ENCODE measurements around the gene PSKH1.
"Not testable (repeated sequence)": the region's sequence is repeated elsewhere in the genome, so short reads cannot be mapped to it uniquely, and the experiment has no call there.

PSKH1 gene

GRCh38 chr16:67892375-67892774 lies 679 bp upstream of the PSKH1 start:
- no peak for FAIRE-seq

- no peak for FAIRE-seq
Measured at GRCh38 chr16:67893743-67894399, 817 bp downstream of the PSKH1 start.

- no peak for FAIRE-seq
Measured at GRCh38 chr16:67897231-67897630, 4.2 kb downstream of the PSKH1 start.

GRCh38 chr16:67901734-67902133 lies 8.7 kb downstream of the PSKH1 start:
- no peak for FAIRE-seq

GRCh38 chr16:67902831-67903230 lies 9.8 kb downstream of the PSKH1 start:
- no peak for FAIRE-seq

GRCh38 chr16:67907397-67908180 lies 14.5 kb downstream of the PSKH1 start:
- FAIRE-seq = no peak

- no peak for FAIRE-seq
Measured at GRCh38 chr16:67909056-67909742, 16.1 kb downstream of the PSKH1 start.

GRCh38 chr16:67910158-67910557 lies 17.1 kb downstream of the PSKH1 start:
- no peak for FAIRE-seq

- FAIRE-seq = no peak
Measured at GRCh38 chr16:67914758-67915495, 21.9 kb downstream of the PSKH1 start.

- not testable (repeated sequence) for FAIRE-seq
Measured at GRCh38 chr16:67915496-67915769, 22.4 kb downstream of the PSKH1 start.

GRCh38 chr16:67915831-67916723 lies 23.0 kb downstream of the PSKH1 start:
- no peak for FAIRE-seq

GRCh38 chr16:67917140-67917851 lies 24.2 kb downstream of the PSKH1 start:
- no peak for FAIRE-seq

- no peak for FAIRE-seq
Measured at GRCh38 chr16:67917852-67918236, 24.8 kb downstream of the PSKH1 start.

GRCh38 chr16:67919622-67920221 lies 26.7 kb downstream of the PSKH1 start:
- no peak for FAIRE-seq

- FAIRE-seq = no peak
Measured at GRCh38 chr16:67922221-67922620, 29.2 kb downstream of the PSKH1 start.

GRCh38 chr16:67922740-67923139 lies 29.7 kb downstream of the PSKH1 start:
- no peak for FAIRE-seq

- no peak for FAIRE-seq
Measured at GRCh38 chr16:67923414-67924116, 30.5 kb downstream of the PSKH1 start.

GRCh38 chr16:67924140-67924906 lies 31.3 kb downstream of the PSKH1 start:
- no peak for FAIRE-seq

GRCh38 chr16:67926181-67926750 lies 33.2 kb downstream of the PSKH1 start:
- FAIRE-seq = no peak
